Activated naive CD4-positive, alpha-beta T cell treated with Interleukin-2 at 50 U/mL for 16 hours (primary cell): ENCODE measurements around the gene CA12.

ENCODE experiments used
- DNase-seq: peaks from one replicate; pipeline ENCODE4 v3.0.0-alpha.2; 2020

Gene CA12

DNA sequence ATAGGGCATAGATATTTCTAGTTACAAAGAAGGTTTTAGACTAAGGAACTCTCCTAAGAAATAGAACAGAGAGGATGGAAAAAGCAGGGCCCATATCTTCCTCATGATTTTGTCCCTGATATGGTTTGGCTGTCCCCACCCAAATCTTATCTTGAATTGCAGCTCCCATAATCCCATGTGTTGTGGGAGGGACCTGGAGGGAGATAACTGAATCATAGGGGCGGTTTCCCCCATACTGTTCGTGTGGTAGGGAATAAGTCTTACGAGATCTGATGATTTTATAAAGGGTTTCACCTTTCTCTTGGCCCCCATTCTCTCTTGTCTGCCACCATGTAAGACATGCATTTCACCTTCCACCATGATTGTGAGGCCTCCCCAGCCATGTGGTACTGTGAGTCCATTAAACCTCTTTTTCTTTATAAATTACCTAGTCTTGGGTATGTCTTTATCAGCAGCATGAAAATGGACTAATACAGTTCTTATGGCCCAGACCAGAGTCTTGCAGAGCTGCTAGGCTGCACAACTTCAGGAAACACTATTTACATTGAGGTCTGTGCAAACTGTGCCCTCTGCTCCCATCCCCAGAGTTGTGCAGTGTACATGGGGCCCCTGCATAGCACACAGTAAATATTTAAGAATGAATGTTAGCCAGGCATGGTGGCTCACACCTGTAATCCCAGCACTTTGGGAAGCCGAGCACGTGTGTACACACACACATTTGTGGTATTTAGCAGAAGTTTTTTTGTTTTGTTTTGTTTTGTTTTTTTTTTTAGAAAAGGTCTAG lies 20.3 kb upstream of the CA12 start:
- no peak for DNase-seq

DNA sequence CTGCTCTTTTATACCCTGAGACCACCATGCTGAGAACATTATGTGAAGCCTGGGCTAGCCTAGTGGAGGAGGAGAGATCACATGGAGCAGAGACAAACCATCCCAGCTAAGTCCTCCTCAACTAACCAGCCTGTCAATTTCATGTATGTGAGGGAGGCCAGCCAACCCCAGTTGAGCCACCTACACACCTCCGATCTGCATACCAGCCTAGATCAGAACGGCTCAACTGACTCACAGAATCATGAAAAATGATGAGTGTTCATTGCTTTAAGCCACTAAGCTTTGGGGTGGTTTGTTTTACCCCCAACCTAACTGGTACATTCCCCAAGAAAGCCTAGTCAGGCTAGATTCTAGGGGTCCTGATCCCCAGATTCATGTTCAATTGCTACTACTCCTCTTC lies 19.4 kb upstream of the CA12 start:
- no peak for DNase-seq

DNA sequence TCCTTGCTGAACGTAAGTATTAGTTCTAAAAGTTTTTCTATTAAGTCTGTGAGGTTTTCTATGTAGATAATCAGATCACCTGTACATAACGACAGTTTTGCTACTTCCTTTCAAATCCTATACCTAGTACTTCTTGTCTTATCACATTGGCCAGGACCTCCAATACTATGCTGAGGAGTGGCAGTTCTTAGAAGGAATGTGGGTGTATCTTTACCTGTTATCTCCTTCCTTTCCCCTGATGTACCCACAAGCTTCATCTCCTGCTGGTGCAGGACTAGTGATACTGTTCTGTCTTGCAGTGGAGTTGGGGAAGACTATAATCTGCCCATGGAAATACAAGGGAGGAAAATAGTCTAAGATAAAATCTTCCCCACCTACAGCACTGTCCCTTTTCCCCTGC lies 16.8 kb upstream of the CA12 start:
- no peak for DNase-seq

DNA sequence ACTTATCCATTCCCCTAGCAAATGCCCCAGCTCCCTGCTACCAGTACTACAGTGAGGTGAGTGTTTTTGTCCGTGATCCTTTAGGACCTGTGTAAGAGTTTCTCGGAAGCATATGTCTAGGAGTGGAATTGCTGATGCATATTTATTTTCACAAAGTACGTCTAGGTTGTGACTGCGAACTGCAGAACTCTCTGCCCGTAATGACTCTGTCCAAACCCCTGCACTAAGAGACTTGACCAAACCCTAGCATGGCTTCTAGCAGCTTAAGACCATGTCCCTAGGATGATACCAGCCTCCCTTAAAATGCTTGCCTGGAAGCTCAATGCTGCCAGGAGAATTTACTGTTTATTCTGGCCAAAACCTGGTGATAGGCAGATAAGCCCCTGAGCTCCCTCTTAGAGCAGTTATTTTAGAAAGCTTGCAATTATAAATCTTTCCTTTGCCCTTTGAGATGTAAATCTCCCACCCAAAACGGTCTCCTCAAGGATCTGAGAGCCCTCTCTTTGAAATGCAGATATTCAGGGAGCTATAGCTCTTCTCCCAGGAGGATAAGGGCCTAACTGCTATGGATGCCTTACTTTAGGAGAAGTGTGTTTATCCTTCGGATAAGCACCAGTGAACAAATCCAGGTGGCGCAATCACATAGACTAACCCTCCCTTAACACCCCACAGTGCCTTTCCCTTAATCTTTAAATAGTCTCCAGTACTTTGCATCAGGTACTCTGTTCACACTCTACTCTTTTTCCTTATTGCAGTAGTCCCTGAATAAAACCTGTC lies 14.7 kb upstream of the CA12 start:
- no peak for DNase-seq

DNA sequence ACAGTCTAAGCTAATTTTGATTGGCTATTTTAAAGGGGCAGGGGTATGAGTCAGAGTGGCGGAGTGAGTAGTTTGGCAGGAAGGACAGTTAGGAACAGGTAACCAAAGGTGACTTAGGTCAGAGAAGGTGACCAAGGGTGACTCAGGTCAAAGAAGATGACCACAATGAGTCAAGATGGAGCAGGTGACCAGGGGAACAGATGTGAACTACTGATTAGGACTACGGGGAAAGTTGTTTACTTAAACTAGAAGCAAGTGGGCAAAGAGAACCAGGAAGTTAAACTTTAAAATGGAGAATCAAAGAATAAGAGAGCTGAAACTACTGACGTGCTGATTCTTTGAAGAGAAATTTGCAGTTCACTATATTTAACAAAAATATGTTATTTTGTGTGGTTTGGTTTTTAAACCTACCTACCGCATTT lies 14.1 kb upstream of the CA12 start:
- no peak for DNase-seq

DNA sequence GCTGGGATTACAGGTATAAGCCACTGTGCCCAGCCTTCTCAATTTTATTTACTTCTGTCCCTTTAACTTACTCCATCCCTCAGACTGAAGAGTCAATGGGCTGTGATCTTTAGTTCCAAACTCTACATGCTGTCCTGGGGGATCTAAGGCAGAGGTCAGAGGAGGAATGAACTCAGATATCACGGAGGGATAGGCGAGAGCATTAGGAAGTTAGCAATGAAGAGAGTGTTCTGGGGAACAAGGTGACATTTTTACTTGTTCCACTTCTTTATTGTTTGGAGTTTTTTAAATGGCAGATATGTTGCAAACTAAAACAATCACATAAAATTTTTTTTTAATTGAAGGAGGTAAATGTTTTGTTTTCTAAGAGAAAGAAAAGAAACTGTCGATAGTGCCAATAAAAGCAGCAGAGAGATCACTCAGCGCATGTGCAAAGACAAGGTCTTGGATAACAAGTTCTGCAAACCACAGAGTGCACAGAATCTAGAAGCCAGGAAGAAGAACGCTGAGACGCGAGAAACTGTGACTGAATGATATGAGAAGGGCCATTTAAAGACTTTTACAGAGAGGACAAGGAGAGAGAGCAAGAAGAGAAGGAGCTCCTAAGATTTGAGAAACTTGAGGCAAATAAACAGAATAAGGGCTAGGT lies 10.8 kb upstream of the CA12 start:
- no peak for DNase-seq

DNA sequence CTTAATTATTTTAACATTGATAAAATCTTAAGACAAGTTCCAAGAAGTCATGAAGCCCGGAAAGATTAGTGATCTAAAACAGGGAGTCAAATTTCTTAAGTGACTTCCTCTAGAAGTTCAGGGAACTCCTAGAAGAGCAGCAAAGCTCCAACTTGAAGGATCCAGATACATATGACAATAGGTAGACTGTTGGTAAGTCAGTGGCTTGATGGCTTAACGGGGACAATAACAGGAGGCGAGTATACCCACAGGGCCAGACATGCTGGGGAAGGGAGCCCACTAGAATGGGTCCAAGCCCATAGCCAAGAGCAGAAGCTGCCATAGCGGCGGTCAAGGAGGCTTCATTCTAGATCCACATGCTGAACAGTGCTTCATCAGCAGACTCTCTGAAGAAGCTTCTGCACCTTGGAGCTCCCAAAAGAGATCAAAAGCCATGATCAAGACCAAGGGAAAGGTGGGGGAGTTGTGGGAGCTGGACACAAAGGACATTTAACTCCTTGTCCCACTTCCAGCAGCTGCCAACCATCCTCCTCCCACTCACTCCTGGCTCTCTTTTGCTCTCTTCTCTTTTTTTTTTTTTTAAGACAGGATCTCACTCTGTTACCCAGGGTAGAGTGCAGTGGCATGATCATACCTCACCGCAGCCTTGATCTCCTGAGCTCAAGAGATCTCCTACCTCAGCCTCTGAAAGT lies 10.2 kb upstream of the CA12 start:
- no peak for DNase-seq

DNA sequence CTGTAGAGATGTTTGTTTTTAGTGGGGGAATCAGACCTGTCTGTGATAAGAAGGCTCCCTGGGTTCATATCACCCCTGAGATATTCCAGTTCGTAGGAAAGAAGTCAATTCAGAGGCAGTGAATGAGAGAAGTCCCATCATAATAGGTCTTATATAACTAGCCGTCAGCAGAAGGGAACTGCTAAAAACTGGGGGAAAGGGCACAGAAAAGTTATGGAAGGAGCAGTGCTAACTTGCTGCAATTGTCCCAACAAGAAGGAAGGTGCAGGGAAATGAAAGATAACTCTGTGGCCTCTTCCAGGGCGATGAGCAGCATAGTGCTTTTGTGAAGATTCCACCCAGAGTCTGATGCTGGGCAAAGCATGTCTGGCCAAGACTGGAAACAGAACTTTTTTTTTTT lies 9.0 kb upstream of the CA12 start:
- no peak for DNase-seq

DNA sequence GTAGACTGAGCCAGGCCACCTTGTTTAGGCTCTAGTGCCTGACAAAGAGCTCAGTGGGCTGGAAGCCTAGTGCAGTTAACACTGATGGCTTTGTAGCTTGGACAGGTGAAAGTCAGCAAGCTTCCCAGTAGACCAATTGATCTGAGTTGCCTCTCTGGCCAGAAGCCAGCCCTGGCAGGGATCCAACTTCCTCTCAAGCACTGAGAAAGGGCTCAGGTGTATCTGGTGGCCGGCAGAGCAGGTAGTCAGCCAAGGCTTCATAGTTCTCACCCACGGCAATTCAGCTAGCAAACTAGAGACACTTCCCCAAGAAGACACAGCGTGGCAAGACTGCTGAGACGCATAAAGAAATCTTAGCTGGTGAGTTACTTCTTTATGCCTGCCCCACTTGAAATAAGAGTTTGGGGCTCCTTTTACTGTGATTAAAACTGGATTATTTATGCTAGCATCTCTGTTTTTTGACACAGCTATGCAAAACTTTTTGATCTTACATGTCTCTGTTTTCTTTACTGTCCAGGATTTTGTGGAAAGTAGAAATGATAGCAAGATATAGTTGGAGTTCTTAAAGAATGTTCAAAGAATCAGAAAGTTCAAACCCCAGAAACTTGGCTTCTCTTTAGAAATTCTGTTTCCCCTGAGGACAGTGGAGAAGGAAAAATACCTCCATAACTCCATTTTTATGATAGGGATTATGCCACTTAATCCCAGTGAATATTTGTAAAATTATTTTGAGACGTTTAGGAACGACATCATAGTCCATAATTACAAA lies 8.4 kb upstream of the CA12 start:
- no peak for DNase-seq

DNA sequence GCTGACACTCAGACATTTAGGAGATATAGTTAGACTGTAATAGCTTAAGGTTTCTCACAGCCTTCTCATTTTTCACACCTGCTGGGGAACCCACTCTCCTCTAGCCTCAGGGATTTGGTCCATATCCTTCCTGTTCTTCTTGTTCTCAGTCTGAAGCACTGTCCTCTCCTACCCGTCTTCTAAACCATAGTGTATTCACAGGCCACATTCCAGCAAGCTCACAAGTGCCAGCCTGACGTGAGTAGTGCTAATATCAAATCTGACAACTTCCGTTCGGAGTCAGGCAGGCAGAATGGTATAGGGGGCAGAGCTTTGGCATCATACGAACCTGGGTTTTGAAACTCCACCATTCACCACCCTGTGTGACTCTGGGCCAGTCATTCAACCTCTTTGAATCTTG lies 6.9 kb upstream of the CA12 start:
- DNase-seq = no peak

DNA sequence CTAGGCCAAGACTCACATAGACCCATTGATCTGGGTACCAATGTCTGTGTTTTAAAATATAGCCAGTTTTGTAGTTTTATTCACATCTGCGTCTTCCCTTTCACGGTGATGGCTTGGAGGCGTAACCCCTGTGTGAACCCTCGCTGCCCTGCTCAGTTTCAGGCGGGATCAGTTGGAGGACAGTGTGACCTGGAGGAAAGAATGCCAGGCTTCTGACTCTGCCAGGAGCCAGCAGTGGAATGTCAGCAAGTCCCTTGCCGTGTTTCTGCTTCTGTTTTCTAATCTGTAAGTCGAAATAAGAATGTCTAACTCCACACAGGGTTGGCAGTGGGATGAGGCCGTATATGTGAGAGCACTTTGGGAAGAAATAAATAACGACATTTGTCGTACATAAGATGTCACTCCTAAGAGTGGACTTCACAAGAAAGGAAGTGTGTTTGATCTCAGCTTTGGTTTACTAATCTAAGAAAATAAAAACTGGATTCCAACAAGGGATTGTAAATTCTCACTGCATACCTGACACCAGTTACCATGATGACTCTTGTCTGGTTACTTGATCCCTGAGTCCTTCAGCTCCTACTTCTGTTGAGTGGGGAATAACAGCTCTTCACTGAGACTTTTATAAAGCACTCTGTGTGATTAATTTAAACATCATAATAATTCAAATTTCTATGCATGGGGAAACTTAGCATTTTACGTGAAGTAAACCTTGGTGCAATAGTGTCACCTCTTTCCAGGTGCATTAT lies 6.3 kb upstream of the CA12 start:
- DNase-seq = no peak

DNA sequence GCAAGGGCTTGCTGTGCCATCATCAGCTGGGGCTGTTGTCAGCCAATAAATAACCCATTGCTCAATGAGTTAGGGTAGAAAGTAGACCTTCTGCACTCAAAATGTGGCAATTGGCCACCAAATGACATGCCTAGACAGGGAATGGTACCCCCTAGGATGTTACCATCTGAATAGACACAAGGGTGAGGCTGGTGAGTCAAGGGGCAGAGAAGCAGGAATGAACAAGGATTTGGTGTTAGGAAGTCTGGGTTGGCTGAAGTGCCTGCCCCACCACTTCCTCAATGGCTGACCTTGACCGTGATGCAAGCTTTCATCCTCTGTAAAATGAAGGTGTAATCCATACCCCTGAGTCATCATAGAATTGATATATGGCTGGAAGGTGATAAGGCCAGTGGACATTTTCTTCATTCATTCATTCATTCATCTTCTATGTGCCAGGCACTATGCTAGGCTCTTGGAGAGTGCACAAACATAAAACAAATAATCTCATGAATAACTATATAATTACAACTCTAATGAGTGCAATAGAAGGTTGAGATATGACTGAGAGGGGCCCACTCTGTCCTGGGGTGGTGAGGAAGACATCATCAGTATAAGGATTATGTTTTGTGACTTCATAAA lies 4.4 kb upstream of the CA12 start:
- no peak for DNase-seq

DNA sequence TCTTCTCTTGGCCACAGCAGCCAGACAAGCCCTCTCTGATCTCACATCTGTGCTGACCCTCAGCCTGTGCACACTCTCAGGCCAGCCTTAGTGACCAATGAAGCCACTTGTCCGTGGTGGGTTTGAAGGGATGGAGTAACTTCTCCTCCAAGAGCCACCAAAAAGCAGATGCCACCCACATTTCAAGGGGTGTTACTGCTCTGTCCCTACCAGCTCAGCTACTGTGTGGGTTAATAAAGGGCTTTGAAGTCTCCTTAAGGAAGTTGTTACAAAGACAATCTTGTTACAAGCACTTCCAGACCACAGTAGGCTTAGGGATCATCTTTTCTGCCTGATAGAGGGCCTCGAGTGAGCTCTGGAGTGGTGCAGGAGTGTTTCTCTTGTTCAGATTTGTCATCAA lies 3.3 kb upstream of the CA12 start:
- no peak for DNase-seq

DNA sequence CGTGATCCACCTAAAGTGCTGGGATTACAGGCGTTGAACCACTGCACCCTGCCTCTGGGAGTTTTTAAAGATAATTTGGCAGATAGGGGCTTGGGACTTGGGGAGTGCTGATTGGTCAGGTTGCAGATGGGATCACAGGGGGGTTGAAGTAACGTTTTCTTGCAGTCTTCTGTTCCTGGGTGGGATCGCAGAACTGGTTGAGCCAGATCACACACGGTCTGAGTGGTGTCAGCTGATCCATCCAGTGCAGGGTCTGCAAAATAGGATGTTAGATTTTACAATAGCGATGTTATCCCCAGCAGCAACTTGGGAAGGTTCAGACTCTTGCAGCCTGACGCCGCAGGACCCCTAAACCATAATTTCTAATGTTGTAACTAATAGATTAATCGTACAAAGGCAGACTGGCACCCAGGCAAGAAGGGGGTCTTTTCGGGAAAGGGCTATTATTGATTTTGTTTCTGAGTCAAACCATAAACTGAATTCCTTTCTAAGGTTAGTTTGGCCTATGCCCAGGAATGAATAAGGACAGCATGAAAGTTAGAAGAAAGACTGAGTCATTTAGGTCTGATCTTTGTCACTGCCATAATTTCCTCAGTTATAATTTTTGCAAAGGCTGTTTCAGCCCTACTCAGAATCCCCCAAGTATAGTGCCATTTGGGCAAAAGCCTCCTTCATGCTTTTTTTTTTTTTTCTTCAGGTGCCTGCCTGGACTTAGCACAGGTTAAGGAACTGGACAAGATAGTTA lies 1.5 kb upstream of the CA12 start:
- DNase-seq = no peak

DNA sequence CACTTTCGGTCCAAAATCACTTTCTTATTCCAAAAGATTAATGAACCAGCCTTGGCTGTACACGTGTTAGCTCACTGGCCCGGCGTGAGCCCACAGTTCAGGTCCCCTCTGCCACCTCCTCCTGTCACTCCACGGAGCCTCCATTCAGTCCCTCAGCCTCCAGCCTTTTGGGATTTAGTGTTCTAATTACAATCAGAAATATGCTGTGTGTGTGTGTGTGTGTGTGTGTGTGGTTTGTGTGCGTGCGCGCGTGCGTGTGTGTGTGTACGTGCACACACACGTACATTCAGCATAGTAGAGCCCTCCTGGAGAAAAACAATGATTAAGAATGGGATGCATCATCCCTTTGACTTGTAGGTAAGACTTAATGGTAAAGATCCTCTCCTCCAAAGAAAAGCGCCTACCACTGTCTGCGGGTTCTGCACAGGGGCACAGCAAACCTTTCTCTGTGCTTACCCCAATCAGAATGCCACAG lies 801 bp downstream of the CA12 start:
- no peak for DNase-seq

DNA sequence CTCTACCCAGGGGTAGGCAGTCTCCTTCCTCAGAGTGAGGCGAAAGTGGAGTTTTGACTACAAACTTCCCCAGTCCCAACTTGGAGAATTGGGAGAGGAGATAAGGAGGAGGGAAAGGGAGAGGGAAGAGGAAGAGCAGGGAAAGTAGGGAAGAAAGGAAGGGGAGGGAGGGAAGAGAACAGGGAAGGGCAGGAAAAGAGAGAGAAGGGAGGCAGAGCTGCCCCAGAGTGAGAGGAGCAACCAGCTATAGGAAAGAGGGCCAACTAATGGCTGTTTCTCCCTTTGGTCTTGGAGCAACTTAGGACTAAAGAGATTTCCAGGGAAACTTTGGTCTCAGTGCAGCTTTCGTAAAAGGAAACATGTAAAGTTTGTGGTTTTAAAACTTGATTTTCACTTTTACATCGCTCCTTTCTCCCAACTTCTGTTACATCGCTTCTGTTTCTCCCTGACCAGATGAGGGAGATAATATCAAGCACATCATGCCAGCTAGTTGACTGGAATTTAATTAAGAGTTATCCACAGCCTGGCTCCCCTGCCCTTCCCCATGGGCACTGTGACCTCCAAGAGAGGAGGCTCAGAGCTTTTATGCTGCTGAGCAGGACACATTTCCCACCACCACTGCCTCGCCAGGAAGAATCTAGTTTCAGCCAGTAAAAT lies 1.4 kb downstream of the CA12 start:
- no peak for DNase-seq

DNA sequence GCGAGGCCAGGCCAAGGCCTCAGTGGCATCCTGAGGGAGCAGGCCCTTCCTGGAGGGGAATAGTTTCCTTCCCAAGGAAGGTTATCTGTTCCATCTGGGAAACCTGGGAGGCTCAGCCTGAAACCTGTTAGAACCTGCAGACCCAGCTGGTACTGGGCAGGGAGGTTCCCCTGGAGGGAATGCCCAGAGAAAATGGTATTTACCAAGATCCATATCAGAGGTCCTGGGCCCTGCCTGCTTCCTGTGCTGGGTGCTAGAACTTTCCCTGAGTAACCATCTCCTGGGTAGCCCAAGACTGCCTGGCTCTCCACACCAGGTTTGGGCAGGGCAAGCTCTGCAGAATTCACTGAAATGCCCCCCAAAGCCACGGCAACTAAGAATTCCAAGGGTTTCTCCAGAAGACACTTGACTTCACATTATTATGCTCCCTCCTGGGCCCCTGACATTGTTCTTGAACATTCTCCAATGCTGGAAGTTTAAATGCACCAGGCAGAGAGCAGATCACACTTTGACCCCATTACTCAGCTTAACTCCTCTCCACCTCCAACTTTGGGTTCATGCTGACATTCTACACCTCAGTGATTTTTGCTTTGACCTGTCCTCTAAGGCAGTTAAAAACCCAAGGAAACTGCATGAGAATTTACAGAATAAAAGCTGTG lies 2.0 kb downstream of the CA12 start:
- DNase-seq = no peak

DNA sequence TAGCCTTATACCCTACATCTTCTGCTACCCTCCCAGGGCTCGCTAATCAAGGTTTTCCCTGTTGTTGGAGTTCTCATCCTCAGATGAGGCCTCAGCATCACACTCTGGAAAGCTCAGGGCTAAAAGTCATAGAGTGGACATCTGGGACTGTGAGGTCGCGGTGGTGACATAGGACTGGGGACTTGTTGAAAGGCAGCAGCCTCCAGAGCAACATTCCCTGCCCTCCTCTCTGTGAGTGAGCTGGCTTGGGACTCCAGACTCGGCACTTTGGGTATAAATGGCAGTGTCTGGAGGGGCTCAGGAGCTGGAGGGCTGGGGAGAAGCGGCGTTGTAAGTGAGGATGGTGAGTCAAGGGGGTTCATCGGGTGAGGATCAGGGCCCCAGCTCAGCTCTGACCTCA lies 2.7 kb downstream of the CA12 start:
- DNase-seq = no peak
